ENCODE results near the gene NLK.
"Not testable (repeated sequence)": the region's sequence is repeated elsewhere in the genome, so short reads cannot be mapped to it uniquely, and the experiment has no call there.

Gene NLK

DNA sequence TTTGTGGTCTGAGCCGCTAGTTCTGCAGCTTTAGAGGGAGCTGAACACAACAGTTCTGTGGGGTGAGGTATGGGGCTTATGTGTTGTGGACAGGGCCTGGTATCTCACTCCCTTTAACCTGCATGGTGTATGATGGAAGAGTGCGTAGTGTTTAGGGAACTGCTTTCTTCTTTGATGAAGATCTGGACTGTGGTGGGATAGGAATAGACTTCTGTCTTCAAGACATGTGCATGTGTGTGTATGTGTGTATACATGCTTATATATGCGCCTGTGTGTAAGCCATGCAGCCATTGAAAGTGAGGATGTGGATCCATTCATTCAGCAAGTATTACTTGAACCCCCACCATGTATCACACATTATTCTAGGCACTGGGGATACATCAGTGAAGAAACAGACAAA is 161.8 kb downstream of the NLK start:
- no peak for DNase-seq

DNA sequence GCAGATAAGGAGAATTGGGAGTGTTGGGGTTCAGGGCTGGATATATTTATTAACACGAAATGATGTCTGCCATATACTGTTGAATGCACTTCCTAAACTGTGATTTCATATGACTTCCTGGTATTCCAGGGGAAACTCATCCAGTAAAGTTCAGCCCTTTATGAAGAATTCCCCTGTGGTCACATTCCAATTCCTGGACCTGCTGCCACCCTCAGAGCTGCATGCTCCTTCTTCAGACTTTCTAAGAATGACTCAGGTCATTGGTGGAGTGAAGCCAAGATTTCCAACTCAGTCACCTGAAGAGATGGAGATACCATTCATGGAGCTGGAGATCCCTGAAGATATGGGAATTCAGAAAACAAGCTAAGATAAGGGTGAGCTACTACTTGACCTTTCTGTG is 162.3 kb downstream of the NLK start:
- DNase-seq = no peak

DNA sequence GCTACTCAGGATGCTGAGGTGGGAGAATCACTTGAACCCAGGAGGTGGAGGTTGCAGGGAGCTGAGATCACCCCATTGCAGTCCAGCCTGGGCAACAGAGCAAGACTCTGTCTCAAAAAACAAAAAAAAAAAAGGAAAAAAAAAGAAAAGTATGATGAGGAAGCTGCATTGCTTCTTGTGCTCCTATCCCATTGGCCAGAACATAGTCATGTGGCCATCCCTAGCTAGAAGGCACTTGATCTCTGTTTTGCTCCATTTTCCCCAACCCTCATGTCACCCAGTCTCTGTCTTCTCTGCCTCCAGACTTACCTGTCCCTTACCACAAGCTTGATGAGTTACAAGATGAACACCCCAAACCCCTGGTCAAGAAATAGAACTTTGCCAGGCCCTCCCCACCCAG is 163.8 kb downstream of the NLK start:
- no peak for DNase-seq

DNA sequence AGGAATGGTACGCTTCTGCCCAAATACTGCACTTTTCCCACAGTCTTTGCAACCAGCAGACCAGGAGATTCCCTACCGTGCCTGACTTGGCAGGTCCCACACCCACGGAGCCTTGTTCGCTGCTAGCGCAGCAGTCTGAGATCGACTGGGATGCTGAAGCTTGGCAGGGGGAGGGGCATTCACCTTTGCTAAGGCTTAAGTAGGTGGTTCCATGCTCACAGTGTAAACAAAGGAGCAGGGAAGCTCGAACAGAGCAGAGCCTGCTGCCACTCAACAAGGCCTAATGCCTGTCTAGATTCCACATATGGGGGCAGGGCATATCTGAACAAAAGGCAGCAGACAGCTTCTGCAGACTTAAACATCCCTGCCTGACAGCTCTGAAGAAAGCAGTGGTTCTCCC is 169.3 kb downstream of the NLK start:
- DNase-seq = no peak

DNA sequence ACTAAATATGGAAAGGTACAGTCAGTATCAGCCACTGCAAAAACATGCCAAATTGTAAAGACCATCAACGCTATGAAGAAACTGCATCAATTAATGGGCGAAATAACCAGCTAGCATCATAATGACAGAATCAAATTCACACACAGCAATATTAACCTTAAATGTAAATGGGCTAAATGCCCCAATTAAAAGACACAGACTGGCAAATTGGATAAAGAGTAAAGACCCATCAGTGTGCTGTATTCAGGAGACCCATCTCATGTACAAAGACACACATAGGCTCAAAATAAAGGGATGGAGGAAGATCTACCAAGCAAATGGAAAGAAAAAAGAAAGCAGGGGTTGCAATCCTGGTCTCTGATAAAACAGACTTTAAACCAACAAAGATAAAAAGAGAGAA is 171.1 kb downstream of the NLK start:
- DNase-seq = not testable (repeated sequence)

DNA sequence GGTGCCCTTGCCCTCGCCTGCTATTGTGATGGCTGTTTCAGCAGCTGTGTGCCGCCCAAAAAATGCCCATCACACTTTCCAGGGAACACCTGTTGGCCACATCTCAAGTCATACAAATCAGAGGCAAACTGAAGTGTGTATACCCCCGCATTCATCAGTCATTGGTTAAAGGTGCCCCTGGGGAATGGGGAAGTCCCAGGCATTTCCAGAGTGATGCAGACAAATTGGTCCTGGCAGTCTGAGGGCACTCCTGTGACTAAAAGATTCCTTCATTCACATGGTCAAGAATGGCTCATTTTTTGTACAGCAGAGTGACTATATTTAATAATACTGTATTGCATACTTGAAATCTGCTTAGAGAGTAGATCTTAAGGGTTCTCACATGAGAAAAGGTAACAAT is 173.6 kb downstream of the NLK start:
- DNase-seq = peak; percentile 43 to 71 (median 46)

DNA sequence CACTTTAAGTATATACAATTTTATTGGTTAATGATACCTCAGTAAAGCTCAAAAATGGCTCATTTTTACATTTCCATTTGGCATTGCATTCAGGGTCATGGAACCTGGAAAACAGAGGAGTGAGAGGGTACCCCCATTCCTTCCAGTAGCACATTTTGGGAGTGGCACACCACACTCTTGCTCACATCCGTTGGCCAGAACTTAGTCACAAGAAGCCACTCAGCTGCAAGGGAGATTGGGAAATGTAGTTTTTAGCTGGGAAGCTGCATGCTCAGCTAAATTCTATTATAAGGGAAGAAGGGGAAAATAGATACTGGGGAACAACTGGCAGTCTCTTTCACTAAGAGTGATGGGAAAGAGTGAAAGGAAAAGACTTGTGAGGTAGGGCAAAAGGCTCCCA is 174.1 kb downstream of the NLK start:
- peak; percentile 51 to 70 (median 63) for DNase-seq

DNA sequence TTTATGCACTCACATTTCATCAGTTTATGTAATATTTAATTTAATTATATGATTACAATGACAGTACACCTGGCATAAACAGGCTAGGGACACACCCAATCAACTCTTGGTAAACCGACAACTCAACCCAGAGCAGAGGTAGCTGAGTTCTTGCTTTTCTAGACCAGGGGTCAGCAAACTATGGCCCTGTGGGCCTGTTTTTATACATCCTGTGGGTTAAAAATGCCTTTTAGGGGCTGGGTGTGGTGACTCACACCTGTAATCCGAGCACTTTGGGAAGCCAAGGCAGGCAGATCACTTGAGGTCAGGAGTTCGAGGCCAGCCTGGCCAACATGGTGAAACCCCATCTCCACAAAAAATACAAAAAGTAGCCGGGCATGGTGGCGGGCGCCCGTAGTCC is 177.3 kb downstream of the NLK start:
- DNase-seq = no peak

DNA sequence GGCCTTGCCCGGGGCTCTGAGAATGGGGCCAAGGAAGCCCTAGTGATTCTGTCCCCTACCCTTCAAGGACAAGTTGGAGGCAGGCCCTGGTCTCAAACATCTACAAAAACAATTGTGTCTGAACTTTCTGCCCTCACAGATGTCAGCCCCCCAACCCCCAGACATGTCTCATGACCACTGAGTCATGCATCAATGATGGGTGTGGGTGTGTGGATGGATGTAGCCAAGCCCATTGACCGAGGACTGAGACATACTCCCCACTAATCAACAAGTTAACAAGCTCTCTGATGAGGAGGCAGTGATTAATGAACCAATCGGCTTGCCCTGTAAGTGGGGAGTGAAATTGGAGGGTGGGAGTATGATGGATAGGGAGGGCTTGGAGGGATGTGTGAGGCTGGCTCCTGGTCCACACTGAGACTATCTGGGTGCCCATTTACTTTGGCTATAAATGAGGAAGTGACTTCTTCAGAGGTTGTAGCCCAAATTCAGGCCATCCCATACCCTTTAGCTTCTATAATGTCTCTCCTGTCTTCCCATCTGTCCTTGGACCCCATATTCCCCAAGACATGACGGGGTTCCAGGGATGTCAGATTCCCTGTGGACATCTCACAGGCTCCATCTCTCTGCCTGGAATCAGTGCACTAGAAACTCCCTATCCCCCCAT is 179.4 kb downstream of the NLK start:
- DNase-seq = no peak

DNA sequence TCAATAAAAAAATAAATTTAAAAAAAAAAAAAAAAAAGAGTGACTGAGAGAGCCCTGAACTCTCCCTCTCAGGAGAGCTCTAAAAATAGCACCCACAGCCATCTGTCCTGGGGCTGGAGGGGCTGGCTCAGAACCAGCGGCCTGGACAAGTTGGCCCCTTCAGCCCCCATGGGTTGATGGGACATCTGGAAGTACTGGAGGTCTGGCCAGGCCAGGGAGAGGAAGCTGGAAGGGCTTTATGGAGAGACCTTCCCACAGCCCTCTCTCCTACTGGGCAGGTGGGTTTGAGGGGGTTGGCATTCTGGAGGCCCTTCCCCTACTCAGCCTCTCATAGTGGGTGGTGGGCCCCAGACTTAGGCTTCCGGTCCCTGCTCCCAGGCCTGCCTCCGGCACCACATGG is 182.8 kb downstream of the NLK start:
- DNase-seq = no peak

DNA sequence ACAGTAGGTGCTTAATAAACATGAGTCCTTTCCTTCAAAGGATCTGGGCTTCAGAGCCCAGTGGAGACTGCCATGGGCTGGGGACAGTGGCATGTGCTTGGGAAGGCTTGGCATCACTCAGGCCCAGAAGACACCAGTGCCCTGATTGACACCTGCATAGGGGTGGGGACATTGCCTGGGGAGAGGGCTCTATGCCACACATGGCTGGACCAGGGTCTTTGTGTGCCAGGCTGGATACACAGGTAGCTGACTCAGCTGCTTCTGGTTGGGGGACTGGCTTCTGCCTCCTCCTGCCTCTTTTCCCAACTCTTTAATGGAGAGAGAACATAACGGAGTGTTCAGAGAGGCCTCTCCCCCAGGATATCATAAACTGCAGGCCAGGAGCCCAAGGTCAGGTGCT is 183.4 kb downstream of the NLK start:
- DNase-seq = no peak

DNA sequence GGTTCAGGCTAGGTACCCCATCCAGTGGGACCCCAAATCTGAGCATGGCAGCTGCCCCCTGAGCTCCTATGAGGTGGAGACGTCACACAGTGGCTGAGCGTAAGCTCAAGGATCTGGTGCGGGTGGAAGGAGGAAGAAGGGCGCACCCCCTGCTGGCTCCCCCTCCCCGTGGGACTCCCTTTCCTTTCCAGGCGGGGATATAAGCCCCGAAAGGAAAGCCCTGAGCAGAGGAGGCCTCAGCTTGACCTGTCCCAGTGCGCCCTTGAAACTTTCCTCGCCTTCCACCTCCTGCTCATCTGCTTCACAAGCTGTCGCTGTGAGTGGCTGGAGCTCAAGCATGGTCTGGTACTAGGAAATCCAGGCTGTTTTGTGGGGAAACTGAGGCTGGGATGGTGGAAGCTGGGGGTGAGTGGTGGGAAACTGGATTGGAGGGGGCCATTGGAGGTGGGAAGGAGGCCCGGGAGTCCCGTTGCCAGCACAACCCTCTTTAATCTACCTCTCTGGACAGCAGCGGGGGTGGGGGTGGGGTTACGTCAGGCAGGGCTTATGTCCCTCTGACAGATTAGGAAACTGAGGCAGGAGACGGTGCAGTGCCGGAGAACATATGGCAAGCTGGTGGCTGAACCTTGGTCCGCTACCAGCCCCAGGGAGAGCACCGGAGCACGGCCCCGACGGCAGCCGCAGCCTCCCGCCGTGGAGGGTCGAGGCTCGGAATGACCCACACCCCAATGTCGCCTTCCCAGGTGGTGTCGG is 184.3 kb downstream of the NLK start:
- DNase-seq = no peak

DNA sequence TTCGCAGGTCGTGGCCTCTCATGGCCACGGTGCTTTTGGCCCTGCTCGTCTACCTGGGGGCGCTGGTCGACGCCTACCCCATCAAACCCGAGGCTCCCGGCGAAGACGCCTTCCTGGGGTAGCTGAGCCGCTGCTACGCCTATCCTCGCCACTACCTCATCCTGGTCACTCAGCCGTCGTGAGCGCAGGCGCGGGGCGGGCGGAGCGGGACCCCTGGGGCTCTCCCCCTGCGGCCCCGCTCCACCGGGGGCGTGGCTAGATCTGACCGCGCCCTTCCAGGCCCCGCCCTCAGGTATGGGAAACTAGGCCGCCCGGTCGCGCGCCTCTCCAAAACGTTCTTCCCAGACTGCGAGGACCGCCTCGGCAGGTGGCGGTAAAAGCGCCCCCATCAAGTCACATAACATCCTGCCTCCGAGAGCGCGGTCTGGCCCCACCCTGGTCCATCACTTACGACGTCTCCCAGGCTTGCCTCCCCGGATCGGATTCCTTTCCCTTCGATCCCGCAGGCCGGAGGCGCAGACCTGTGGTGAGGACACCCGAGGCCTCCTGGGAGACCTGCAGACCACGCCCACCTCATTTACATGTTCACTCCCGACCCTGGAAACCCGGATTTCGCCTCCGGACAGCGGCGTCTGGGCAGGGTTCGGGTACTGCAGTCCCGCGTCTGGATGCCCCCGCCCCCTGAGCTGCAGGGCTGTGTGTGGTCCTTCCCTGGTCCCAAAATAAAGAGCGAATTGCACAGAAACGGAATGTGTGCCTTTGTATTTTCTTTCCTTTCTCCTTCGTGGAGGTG is 185.0 kb downstream of the NLK start:
- DNase-seq = peak; percentile 27 to 58 (median 39)

DNA sequence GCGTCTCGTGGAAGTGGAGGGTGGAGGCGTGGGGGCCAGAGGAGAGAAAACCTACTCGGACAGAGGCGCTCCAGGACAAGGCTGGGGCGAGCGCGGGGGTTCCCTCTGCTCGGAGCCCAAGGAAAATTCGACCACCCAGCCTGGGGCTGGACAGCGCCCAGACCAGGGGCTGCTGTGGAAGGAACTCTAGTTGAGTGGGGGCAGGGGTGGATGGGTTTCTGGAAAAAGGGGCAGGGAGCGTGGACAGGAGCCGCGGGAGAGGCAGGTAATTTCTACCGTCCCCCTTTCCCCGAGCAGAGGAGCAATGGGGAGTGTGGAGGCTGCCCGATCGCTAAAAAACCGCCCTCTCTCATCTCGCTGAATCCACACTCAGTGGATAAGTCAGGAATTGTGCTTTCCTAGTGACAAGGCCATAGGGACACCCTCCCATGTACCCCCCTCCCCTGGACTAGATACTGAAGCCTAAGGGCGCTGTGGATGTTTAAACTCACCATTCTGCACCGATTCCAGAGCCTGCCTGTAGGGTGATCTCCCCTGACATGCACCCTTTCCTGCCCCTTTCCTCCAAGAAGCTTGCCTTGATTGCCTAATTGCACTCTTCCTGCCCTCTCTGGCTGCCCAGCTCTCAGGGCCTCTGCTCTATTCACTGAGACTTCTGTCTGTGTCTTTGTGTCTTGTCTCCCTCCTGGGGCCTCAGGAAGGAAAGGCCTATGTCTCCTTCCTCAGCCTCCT is 185.8 kb downstream of the NLK start:
- DNase-seq = no peak

DNA sequence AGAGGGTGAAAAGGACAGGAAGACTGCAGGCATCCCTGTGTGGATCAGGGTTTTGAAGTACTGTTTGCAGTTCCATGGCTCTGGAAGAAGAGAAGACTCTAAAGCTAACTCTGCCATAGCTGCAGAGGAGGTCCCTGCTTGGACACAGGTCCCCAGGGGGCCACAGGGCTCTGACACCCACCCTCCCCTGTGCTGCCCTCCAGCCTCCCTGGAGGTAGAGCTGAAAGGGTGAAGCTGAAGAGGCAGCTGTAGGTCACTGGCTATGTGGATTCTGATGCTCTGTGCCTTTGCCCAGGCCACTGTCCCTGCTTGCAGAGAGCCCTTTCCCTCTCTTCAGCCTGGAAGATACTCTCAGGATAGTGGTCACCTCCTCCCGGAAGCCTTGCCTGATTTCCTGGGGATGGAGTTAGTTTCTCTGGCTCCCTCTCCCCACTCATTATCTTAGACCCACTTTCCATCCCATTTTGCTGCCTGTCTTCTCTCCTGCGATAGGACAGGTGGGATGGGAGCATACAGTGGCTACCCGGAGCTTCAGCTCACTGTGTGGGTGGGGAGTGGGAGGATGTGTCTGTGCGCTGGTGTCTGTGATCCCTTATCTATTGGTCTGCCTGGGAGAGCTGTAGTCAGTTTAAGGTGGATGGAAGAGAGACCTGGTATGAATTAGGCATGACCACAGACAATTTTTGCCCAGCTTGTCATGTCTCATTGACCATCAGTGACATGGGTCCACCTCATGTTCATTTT is 186.7 kb downstream of the NLK start:
- DNase-seq = no peak

DNA sequence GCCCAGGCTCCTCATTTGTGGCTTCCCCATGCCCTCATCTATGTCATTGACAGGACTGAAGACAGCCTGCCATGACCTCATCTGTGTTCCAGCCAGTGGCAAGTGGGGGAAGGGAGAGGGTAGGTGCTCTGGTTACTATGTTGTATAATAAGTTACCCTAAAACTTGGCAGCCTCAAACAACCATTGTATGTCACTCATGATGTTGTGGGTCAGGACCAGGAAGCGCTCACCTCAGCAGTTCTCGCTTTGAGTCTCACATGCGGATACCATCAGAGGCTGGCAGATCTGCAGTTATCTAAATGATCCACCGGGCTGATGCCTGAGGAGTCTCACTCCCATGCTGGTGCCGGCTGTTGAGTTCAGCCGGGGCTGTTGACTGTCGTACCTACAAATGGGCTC is 187.5 kb downstream of the NLK start:
- no peak for DNase-seq

DNA sequence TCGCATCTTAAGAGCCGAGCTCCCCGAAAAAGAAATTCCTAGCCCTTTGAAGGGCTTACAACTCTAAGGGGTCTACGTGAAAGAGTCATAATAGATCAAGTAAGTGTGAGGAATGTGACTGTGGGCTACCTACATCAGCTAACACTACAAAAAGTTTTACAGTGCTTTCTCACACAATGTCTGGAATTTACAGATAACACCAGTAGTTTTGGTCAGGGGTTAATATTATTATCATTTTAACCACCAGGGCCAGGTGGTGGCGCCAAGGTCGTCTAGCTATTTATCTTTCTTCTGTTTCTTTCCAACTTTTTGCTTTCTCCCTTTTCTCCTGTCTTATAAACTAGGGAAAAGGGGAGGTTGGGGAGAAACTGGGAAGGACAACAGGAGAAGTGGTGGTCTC is 188.1 kb downstream of the NLK start:
- DNase-seq = not testable (repeated sequence)

DNA sequence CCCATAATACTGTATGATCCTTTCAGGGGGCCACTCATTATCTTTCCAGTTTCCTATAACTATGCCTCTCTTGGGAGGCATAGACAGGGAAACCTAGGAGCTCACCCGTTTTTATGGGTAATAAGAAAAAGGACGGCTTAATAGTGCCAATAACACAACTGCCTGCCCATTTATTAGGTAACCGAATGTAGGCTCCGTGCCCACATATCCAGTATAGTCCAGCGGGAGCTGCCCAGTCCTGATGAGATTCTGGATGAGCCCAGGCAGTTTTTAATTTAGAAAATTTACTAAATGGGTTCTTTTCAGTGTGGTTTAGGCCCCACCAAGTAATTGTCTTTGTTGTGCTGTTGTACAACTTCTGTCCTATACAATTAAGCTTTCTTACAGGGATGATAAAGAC is 189.1 kb downstream of the NLK start:
- not testable (repeated sequence) for DNase-seq

DNA sequence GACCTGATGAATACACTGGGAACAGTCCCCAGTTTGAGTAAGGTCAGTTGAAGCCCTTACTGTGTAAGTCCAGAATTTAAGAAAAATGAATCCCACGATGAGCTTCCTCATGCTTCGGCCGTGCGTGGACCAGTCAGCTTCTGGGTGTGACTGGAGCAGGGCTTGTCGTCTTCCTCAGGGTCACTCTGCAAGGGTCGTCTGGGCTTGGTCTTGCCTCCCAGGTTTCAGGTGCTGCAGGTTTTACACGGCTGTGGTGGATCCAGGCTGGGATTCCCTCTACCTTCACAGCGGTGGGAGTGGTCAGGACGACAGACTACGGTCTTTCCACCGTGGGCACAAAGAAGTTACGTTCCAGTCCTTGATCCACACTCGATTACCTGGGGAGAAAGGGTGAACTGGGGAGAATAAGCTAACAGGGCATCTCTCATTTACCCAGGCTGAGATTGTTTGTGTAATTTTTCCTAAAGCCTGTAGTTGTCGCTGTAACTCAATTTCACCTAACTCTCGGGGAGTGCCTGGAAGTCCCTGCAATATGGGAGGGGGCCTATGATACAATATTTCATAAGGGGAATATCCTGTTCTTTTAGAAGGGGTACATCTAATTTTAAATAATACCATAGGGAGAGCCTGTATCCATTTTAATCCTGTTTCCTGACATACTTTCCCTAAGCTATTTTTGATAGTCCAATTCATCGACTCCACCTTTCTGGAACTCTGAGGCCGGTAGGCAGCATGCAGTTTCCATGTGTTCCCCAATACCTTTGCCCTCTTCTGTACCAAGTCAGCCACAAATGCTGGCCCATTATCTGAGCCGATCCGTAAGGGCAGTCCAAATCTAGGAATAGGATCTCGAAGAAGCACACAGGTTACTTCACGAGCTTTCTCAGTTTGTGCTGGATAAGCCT is 190.7 kb downstream of the NLK start:
- DNase-seq = peak in 1 of 3 donors; percentile 22

DNA sequence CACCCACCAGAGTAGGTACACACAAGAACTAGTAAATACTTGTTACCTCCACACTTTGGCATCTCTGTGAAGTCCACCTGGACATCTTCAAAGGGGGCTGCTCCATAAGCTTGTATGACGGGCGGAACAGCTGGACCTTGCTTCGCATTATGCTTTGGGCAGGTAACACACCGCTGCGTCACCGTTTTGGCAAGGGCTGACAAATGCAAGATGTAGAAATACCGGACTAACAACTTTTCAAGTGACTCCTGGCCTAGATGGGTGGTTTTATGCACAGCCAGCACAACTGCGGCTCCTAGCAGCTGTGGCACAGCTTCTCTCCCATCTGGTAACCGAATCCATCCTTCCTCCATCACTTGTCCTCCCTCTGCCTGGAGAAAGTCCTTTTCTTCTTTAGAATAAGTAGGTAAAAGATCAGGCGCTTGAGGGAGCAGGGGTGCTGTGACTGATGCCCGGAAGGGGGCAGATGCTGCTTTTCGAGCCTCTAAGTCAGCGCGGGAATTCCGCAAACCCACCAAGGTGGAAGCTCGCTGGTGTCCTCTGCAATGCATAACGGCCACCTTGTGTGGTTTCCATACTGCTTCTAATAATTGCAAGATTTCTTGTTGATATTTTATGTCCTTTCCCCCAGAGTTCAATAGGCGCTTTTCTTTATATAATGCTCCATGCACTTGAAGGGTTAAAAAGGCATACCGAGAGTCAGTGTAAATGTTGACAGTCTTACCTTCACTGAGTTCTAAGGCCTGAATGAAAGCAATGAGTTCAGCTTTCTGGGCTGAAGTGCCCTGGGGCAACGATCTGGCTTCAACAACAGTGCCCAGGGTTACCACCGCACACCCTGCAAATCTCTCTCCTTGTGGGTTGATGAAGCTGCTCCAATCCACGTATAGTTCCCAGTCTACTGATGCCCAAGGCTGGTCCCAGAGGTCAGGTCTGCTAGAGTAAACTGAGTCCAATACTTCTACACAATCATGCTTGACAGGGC is 191.7 kb downstream of the NLK start:
- not testable (repeated sequence) for DNase-seq

All from suppressor macrophage treated with lipopolysaccharide for 1 hour (primary cell).